Naive thymus-derived CD4-positive, alpha-beta T cell (primary cell): ENCODE measurements around the gene GPA33. TPM values are rescaled to one million over a fixed set of nuclear protein-coding genes. Genes with fewer than 3 reads are reported as not detected.

Experiments
- ATAC-seq: fragments of 150-1000 bp; cut with Tn5 transposase; 2 replicates; pipeline ENCODE4 v1.10.0; 2021; ENCODE audit warnings: mild to moderate bottlenecking, moderate library complexity
- CTCF ChIA-PET: fragments of 350-600 bp; sonication (Branson Sonifier 250); formaldehyde crosslinking; loops from one replicate; lab custom pipeline; 2021; ENCODE audit warnings: antibody characterized with exemption; lab: Charles Lee
- POLR2A ChIA-PET: fragments of 350-600 bp; sonication (Branson Sonifier 250); formaldehyde crosslinking; loops from one replicate; lab custom pipeline; 2021; ENCODE audit warnings: antibody characterized with exemption, inconsistent platforms; lab: Charles Lee
- DNase-seq, 9 donors: peaks; one replicate each; pipeline versions ENCODE4 v3.0.0 to v3.0.0-alpha.2; 2020 to 2022; ENCODE audit warnings: mixed read lengths in 1 of 9
- H3K27ac ChIP-seq: one replicate; pipeline ENCODE4 v1.7.0; 2013; ENCODE audit warnings: mild to moderate bottlenecking, low read depth, low read length, moderate library complexity
- H3K27me3 ChIP-seq, 2 donors: one replicate each; pipeline ENCODE4 v1.7.0; 2013; ENCODE audit warnings: low read length in 2 of 2, mild to moderate bottlenecking in 2 of 2, moderate library complexity in 2 of 2; ENCODE audit not compliant: control insufficient read depth in 2 of 2, insufficient read depth in 2 of 2
- H3K36me3 ChIP-seq, 3 experiments: 1 replicate in 2 of 3; 2 replicates in 1 of 3; pipeline ENCODE4 v1.7.0; 2013; ENCODE audit warnings: low read length in 3 of 3, mild to moderate bottlenecking in 3 of 3, moderate library complexity in 1 of 3; ENCODE audit not compliant: insufficient read depth in 3 of 3, control insufficient read depth in 2 of 3
- H3K4me1 ChIP-seq, 2 donors: one replicate each; pipeline ENCODE4 v1.7.0; 2013; ENCODE audit warnings: low read length in 2 of 2, mild to moderate bottlenecking in 2 of 2, moderate library complexity in 1 of 2; ENCODE audit not compliant: control insufficient read depth in 2 of 2, insufficient read depth in 2 of 2
- H3K4me3 ChIP-seq: 2 replicates; pipeline ENCODE4 v1.7.0; 2013; ENCODE audit warnings: mild to moderate bottlenecking, low read length
- H3K9me3 ChIP-seq, 3 experiments: 1 replicate in 2 of 3; 2 replicates in 1 of 3; pipeline ENCODE4 v1.7.0; 2013; ENCODE audit warnings: low read length in 3 of 3; ENCODE audit not compliant: control insufficient read depth in 2 of 3
- H3K27ac Mint-ChIP-seq, 9 donors: one replicate each; pipeline ENCODE4 v1.8.0; 2020 to 2022; ENCODE audit warnings: mixed read lengths in 9 of 9, mild to moderate bottlenecking in 8 of 9, moderate library complexity in 5 of 9, inconsistent platforms in 2 of 9
- H3K27me3 Mint-ChIP-seq, 5 donors: one replicate each; pipeline ENCODE4 v1.8.0; 2021 to 2022; ENCODE audit warnings: mixed read lengths in 5 of 5, mild to moderate bottlenecking in 1 of 5
- H3K36me3 Mint-ChIP-seq, 5 donors: one replicate each; pipeline ENCODE4 v1.8.0; 2020 to 2022; ENCODE audit warnings: mixed read lengths in 5 of 5, mild to moderate bottlenecking in 3 of 5, inconsistent platforms in 1 of 5
- H3K4me1 Mint-ChIP-seq, 7 donors: one replicate each; pipeline ENCODE4 v1.8.0; 2020 to 2022; ENCODE audit warnings: mixed read lengths in 7 of 7, mild to moderate bottlenecking in 3 of 7, inconsistent platforms in 1 of 7
- H3K4me3 Mint-ChIP-seq, 10 donors: one replicate each; pipeline ENCODE4 v1.8.0; 2020 to 2022; ENCODE audit warnings: mild to moderate bottlenecking in 10 of 10, mixed read lengths in 10 of 10, moderate library complexity in 6 of 10, inconsistent platforms in 2 of 10
- H3K9me3 Mint-ChIP-seq, 11 donors: one replicate each; pipeline ENCODE4 v1.8.0; 2020 to 2022; ENCODE audit warnings: mixed read lengths in 11 of 11, mild to moderate bottlenecking in 4 of 11, inconsistent platforms in 1 of 11, moderate library complexity in 1 of 11
- intact Hi-C, 2 donors: fragments of 100-400 bp; cut with micrococcal nuclease; formaldehyde crosslinking; loops; one replicate each; pipeline ENCODE4 v1.15.1; 2023
- polyA plus RNA-seq, 2 donors: library from polyadenylated mRNA; unstranded; fragments of 300-500 nt; fragmentation: Illumina TruSeq; gene quantifications; one replicate each; pipeline ENCODE4 v1.2.3, GENCODE V29; 2021
- total RNA-seq, 6 experiments: library from RNA in 5 of 6; stranded (reverse) in 5 of 6; gene quantifications; 1 replicate in 5 of 6; 2 replicates in 1 of 6; pipeline ENCODE4 v1.2.3 and lab custom pipeline; 2021 to 2026

The GPA33 gene
- total and polyA plus RNA-seq, 7 experiments from 2014 or later: 5.4 to 63.4 (median 31.3) TPM

DNA sequence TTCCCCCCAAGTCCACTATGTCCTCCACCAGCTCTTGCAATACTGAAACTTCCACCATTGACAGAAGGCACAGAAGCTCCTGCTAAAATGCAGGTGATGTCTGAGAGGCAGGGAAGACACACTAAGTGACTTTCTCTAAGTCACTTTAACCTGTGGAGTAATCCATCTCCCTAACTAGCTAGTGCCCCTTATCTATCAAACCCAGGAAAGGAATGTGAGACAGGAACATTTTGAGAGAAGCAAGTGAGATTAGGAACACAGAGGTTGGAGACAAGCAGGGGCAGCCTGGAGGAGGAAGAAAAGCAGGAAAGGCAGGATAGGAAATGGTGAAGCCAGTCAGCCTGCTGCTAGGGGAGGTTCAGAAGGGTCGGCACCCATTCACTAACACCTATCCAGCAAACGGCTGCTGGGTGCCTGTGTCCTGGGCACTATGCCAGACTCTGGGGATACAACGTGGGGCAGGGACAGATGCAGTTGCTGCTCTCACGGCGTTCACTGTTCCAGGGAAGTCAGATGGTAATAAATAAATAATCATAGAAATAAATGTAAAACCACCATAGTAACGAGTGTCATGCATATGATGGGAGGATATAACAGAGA is 7.0 kb downstream of the GPA33 start:
- POLR2A ChIA-PET: no interaction called here
- H3K4me3 Mint-ChIP-seq: no peak overlapping the region

DNA sequence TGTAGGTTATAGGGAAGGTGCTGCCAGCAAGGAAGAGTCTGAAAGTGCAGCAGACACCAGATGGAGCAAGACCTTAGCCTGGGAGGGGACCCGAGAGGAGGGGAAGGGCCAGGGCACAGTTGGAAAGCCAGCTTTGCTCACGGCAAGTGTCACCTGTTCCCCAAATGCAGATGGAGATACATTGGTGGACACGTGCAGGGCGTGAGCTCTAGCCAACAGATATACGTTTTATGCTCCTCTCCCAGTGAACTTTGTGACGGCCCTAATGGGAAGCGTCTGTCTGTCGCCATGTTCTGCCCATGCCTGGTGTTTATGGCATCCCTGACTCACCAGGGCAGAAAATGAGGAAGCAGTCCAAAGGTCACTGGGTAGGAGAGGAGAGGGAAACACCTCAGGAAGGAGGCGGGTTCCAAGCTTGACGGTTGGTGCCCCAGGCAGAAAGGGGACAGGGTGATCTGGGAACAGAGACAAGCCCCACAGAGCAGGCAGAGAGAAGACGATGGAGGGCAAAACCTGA is 7.6 kb downstream of the GPA33 start:
- H3K36me3 Mint-ChIP-seq: peaks cover 0 to 44% (median 19%) of the 10 kb centered on the region in 5 donors
- H3K27ac Mint-ChIP-seq: peak overlapping the region in 2 of 9 donors; percentile 21 to 68
- ATAC-seq (peak; percentile 61), DNase-seq (no peak)
- peaks cover 0 to 39% (median 11%) of the 10 kb centered on the region in 7 donors for H3K4me1 Mint-ChIP-seq
- Histone ChIP-seq H3K36me3 (peaks cover 0 to 4% (median 0%) of the 10 kb centered on the region in 3 experiments), H3K4me1 (peaks cover 0 to 3% of the 10 kb centered on the region in 2 donors), H3K9me3 (no peaks in the 10 kb centered on the region), H3K4me3 (no peak overlapping the region), H3K27me3 (no peaks in the 10 kb centered on the region), H3K27ac (no peak overlapping the region)
- no peaks in the 10 kb centered on the region for H3K9me3 Mint-ChIP-seq
- intact Hi-C loops: no loop called here
- peaks cover 0 to 12% (median 0%) of the 10 kb centered on the region in 5 donors for H3K27me3 Mint-ChIP-seq
- POLR2A ChIA-PET: interaction anchor here (2.1 kb wide), 1 partner anchor 10 kb away, joined by 7 read pairs; no protein-coding TSS in a partner anchor
- H3K4me3 Mint-ChIP-seq: no peak overlapping the region
- CTCF ChIA-PET: interaction anchor here (0.9 kb wide), 1 partner anchor 9 kb away, joined by 3 read pairs; no protein-coding TSS in a partner anchor

More for the DNA sequence above, 7.0 kb downstream of the GPA33 start:
- ATAC-seq (no peak), DNase-seq (no peak)
- H3K27me3 ChIP-seq: no peaks in the 10 kb centered on the region
- Mint-ChIP-seq H3K4me1 (peaks cover 0 to 40% (median 11%) of the 10 kb centered on the region in 7 donors), H3K36me3 (peaks cover 0 to 42% (median 16%) of the 10 kb centered on the region in 5 donors), H3K9me3 (no peaks in the 10 kb centered on the region), H3K27me3 (peaks cover 0 to 12% (median 0%) of the 10 kb centered on the region in 5 donors), H3K27ac (no peak overlapping the region)
- H3K4me3 ChIP-seq: no peak overlapping the region
- CTCF ChIA-PET: interaction anchor here (0.9 kb wide), 1 partner anchor 8 kb away, joined by 3 read pairs; no protein-coding TSS in a partner anchor
- peaks cover 0 to 4% (median 0%) of the 10 kb centered on the region in 3 experiments for H3K36me3 ChIP-seq
- peaks cover 0 to 6% of the 10 kb centered on the region in 2 donors for H3K4me1 ChIP-seq
- H3K9me3 ChIP-seq: no peaks in the 10 kb centered on the region
- H3K27ac ChIP-seq: no peak overlapping the region
- intact Hi-C loops: no loop called here

DNA sequence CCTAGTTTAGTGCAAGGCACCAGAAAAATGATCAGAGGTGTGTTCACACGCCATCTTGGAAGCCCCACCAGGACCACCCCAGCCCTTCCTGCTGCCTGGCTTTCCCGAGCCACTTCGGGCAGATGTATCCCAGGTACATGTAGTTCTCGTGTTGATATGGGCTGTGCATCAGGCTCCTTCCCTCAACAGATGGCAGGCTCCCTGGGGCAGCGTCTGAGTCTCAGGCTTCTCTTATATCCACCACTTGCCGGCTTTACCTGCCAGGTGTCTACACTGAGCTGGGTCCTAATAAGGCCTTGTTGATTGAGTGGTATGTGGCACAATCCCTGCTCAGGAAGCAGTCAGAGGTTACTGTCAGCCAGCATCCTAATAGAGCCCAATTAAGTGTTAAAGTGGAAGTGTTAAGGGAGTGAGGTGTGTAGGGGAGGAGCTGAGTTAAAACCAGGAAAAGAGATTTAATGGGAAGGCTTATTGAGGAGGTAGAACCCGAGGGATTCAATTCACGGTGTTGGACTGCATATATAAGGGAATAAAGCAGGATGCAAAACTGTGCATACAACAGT is 8.5 kb downstream of the GPA33 start:
- ATAC-seq: no peak
- intact Hi-C loops: no loop called here
- DNase-seq: no peak
- H3K27ac Mint-ChIP-seq: peak overlapping the region in 2 of 9 donors; percentile 21 to 52
- CTCF ChIA-PET: no interaction called here
- peaks cover 3 to 7% of the 10 kb centered on the region in 2 donors for H3K4me1 ChIP-seq
- H3K27ac ChIP-seq: no peak overlapping the region
- no peak overlapping the region for H3K4me3 Mint-ChIP-seq
- no peaks in the 10 kb centered on the region for H3K27me3 ChIP-seq
- H3K9me3 Mint-ChIP-seq: no peaks in the 10 kb centered on the region
- no peak overlapping the region for H3K4me3 ChIP-seq
- no peaks in the 10 kb centered on the region for H3K9me3 ChIP-seq
- H3K36me3 ChIP-seq: peaks cover 0 to 4% (median 0%) of the 10 kb centered on the region in 3 experiments
- H3K4me1 Mint-ChIP-seq: peaks cover 4 to 36% (median 15%) of the 10 kb centered on the region in 7 donors
- H3K27me3 Mint-ChIP-seq: peaks cover 0 to 12% (median 0%) of the 10 kb centered on the region in 5 donors
- H3K36me3 Mint-ChIP-seq: peaks cover 4 to 38% (median 14%) of the 10 kb centered on the region in 5 donors
- POLR2A ChIA-PET: interaction anchor here (0.5 to 2.1 kb wide), 4 partner anchors 10 to 1209 kb away, joined by 3 to 9 read pairs (median 5); no protein-coding TSS in a partner anchor

DNA sequence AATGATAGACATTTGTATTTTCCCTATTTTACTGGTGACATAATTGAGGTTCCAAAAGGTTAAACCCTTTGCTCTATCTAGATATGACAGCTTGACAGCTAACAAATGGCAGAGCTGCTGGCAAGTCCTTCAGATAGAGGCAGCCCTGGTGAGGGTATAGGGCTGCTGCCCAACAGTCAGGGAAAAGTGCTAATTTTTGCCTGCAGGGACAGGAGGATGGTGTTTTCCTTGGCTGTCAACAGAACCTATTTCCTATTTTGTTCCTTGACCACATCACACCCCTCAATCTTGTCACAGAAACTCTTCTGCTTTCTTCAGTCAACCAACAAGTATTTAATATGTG is 12.3 kb downstream of the GPA33 start:
- ChIA-PET POLR2A (interaction anchor here (1.1 kb wide), 1 partner anchor 19 kb away, joined by 3 read pairs; no protein-coding TSS in a partner anchor), CTCF (no interaction called here)
- Mint-ChIP-seq H3K9me3 (peaks cover 0 to 2% (median 0%) of the 10 kb centered on the region in 11 donors), H3K27me3 (peaks cover 0 to 15% (median 0%) of the 10 kb centered on the region in 5 donors), H3K36me3 (peaks cover 10 to 48% (median 30%) of the 10 kb centered on the region in 5 donors), H3K4me1 (peaks cover 15 to 44% (median 32%) of the 10 kb centered on the region in 7 donors), H3K4me3 (no peak overlapping the region), H3K27ac (no peak overlapping the region)
- DNase-seq: no peak
- Histone ChIP-seq H3K4me1 (peaks cover 8 to 19% of the 10 kb centered on the region in 2 donors), H3K27me3 (no peaks in the 10 kb centered on the region), H3K4me3 (no peak overlapping the region), H3K9me3 (no peaks in the 10 kb centered on the region), H3K36me3 (peaks cover 0 to 4% (median 0%) of the 10 kb centered on the region in 3 experiments), H3K27ac (no peak overlapping the region)
- no peak for ATAC-seq
- intact Hi-C loops: no loop called here

DNA sequence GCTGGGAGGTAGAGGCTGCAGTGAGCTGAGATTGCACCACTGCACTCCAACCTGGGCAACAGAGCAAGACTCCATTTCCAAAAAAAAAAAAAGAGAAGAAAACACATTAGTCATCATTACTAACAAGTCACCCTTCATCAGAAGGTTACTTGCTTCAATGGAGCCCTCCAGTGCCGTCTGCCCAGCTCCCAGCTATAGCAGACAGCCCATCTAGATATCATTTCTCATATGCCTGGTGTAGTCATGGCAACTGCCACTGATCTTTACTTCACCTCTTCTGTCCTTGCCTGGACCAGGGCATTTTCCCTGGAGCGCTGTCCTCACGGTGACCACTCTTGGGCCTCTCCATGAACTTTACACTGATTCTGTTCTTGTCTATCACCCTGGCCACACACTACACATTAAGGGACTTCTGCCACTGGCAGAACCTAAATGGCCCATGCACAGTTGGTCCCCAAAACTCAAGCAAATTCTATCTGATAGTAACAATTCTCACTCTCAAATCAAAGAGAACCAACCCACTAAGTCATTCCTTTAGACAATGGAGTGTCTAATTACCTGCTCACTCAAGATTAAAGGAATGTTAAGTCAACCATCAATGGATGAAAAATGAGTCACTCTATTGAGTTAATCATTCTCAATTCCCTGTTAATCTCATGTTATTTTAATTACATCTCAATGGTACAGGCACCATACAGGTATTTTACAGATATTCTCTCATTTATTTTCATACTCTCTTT is 12.9 kb downstream of the GPA33 start:
- Histone ChIP-seq H3K9me3 (no peaks in the 10 kb centered on the region), H3K27me3 (no peaks in the 10 kb centered on the region), H3K4me1 (peaks cover 8 to 19% of the 10 kb centered on the region in 2 donors), H3K36me3 (peaks cover 0 to 4% (median 0%) of the 10 kb centered on the region in 3 experiments), H3K4me3 (no peak overlapping the region), H3K27ac (no peak overlapping the region)
- intact Hi-C loops: no loop called here
- peaks cover 0 to 2% (median 0%) of the 10 kb centered on the region in 11 donors for H3K9me3 Mint-ChIP-seq
- DNase-seq (no peak), ATAC-seq (no peak)
- peaks cover 10 to 48% (median 33%) of the 10 kb centered on the region in 5 donors for H3K36me3 Mint-ChIP-seq
- H3K4me3 Mint-ChIP-seq: peak overlapping the region in 1 of 10 donors; percentile 37
- H3K27me3 Mint-ChIP-seq: peaks cover 0 to 14% (median 0%) of the 10 kb centered on the region in 5 donors
- CTCF ChIA-PET: interaction anchor here (0.7 kb wide), 1 partner anchor 125 kb away, joined by 3 read pairs; no protein-coding TSS in a partner anchor
- peaks cover 15 to 44% (median 32%) of the 10 kb centered on the region in 7 donors for H3K4me1 Mint-ChIP-seq
- POLR2A ChIA-PET: no interaction called here
- H3K27ac Mint-ChIP-seq: peak overlapping the region in 2 of 9 donors; percentile 2 to 35

DNA sequence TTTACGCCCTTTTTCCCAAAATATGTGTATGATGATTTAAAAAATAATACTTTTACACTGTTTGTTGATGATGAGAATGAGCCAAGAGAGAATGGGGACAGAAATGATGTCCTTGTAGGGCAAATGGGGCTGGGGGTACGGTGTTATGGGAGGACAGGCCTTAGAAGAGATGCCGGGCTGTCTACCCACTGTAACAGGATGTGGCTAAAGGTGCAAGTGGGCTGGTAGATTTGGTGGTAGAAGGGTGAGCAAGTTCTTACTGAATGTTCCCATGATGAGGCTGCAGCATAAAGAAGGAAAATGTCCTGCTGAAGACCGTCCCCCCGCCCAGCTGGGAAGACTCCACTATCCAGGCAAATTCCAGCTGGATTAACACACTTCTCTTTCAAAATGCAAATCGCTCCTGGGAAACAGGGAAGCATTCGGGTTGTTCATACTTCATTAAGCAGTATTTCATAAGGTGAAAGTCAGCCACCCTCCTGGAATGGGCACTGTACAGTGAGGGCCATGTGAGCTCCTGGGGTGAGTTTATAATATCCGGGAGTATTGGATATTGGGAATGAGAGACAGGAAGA is 14.0 kb downstream of the GPA33 start:
- Histone ChIP-seq H3K27me3 (no peaks in the 10 kb centered on the region), H3K4me1 (peaks cover 8 to 19% of the 10 kb centered on the region in 2 donors), H3K36me3 (no peaks in the 10 kb centered on the region), H3K27ac (no peak overlapping the region), H3K4me3 (no peak overlapping the region), H3K9me3 (no peaks in the 10 kb centered on the region)
- H3K27me3 Mint-ChIP-seq: peaks cover 0 to 11% (median 0%) of the 10 kb centered on the region in 5 donors
- DNase-seq (no peak), ATAC-seq (no peak)
- intact Hi-C loops: no loop called here
- CTCF ChIA-PET: no interaction called here
- peak overlapping the region in 2 of 10 donors; percentile 27 to 50 for H3K4me3 Mint-ChIP-seq
- peaks cover 0 to 2% (median 0%) of the 10 kb centered on the region in 11 donors for H3K9me3 Mint-ChIP-seq
- POLR2A ChIA-PET: interaction anchor here (0.7 kb wide), 1 partner anchor 163 kb away, joined by 3 read pairs; no protein-coding TSS in a partner anchor
- H3K36me3 Mint-ChIP-seq: peaks cover 10 to 39% (median 34%) of the 10 kb centered on the region in 5 donors
- H3K4me1 Mint-ChIP-seq: peaks cover 15 to 44% (median 29%) of the 10 kb centered on the region in 7 donors
- H3K27ac Mint-ChIP-seq: peak overlapping the region in 3 of 9 donors; percentile 10 to 67 (median 13)
